CD4-positive, alpha-beta T cell treated with Interferon gamma for 1 hour (primary cell): Measurements from ENCODE around the gene ANP32E.
"Not testable (repeated sequence)": the region's sequence is repeated elsewhere in the genome, so short reads cannot be mapped to it uniquely, and the experiment has no call there.

Experiments
- DNase-seq: peaks from one replicate; pipeline ENCODE4 v3.0.0-alpha.2; 2020

The ANP32E gene

DNA sequence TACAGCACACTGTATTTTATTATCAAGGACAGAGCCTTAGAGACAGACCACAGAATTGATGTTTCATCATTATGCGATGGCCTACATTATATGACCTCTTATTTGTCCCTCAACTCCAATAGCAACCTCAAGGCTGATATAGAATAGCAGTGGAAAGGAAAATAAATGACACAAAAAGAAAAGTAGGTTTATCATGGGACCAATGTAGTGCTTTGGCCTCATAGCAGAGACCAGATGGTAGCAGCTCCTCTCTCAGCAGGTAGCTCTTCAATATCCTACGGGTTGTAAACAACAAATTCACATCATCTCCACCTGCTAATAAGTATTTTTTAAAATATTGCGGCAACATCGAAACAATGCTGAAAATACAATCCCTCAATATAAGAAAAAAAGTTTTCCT is 25.2 kb downstream of the ANP32E start:
- DNase-seq = no peak

DNA sequence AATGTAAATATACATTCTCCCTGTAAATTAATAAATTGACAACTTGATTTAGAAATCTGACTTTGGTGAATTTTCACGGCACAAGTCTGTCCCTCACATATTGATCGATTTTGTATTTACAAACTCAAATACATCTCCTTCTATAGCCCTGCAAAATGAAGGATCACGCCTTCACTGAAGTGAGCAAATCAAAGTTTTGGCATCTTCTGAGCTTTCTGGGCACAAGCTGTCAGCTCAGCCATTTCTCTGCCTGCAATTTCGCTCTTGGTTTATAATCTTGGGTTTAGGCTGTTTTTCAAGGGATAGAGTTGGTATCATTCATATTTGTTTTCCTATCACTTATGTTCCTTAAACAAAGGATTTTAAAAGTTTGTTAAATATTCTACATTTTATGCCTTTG is 25.8 kb downstream of the ANP32E start:
- no peak for DNase-seq

DNA sequence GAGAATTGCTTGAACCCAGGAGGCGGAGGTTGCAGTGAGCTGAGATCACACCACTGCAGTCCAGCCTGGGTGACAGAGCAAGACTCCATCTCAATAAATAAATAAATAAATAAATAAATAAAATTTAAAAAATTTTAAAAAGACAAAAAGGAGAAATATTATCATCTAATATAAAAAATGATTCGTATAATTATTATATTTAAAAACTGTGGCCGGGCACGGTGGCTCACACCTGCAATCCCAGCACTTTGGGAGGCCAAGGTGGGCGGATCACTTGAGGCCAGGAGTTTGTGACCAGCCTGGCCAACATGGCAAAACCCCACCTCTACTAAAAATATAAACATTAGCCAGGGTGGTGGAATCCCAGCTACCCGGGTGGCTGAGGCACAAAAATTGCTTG is 27.5 kb downstream of the ANP32E start:
- not testable (repeated sequence) for DNase-seq

DNA sequence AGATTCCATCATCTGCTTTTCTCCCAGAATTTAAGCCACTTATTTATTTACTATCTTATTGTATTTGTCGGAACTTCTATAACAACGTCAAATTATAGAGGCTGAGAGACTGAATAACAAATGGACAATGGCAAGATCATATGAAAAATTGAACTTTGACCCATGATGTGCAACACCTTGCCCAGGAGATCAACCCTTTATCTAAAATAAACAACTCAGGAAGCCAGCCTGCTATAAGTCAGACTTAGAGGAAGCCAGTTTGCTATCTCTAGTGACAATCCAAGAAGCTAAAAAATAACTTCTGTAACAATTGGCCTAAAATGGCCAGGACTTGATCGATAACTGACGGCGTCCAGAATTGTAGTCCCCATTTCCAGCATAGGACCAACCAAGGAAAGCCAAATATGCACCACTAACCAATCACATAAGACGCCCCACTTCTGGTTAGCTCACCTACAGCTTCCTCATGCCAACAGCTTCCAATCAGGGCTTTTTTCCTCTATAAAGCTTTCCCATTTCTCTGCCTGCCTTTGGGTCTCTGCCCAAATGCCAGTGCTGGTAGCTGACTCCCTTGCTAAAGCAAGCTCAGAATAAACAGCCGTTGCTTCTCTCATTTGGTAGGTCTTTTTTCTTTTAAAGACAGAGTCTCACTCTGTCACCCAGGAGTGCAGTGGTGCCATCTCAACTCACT is 28.5 kb downstream of the ANP32E start:
- DNase-seq = no peak

DNA sequence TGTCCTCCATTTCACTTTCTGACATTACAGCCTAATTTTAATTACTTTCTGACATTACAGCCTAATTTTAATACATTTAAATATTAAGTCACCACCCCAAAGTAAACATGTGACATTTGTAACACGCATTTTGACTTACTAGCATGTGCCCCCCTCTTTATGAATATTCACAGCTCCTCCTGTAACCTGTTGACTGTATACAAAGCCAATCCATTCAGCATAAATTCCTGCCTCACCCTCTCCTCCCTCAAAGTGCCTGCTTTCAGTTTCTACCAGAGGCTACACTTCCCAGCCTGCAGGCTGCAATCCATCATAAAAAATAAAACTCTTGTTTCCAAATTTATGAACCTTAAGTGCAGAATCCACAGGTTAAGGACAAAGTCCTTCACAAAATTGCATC is 39.5 kb downstream of the ANP32E start:
- DNase-seq = no peak

DNA sequence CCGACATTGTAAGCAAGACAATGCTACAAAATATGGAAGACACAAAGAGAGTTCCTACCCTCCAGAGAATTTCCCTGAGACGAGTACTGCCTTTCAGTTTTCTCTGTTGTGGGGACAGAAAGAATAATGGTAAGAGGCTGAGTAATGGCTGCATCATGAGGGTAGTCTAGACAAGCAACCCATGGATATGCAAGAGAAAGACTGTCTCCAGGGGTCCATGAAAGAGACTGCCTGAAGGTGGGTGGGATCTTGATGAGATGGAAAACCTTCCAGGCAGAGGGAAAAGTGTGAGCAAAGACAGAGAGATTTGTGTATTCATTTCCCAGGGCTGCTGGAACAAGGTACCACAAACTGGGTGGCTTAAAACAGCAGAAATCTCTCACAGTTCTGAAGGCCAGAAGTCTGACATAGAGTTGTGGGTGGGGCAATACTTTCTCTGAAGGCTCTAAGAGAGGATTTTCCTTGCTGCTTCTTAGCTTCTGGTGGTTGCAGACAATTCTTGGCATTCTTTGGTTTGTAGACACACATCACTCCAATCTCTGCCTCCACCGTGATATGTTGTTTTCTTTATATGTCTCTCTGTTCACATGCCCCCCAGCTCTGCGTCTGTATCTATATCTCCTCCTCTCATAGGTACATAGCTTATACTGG is 41.4 kb downstream of the ANP32E start:
- no peak for DNase-seq

DNA sequence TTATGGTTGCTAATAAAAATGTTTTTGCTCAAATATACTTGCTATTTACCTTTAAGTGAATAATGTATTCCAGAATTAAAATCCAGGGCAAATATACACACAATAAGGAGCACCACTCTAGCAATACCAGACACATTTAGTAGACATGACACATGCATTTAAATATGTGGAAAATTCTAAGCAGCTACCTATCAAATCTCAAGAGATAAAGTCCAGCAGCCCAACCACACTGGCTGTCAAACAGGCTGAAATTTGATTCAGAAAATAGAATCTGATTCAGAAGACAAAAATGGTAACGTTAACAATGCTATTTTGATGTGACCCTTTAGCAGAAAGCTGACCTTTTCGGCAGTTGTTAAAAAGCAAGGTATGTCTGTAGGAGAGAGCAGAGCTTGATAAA is 43.9 kb downstream of the ANP32E start:
- no peak for DNase-seq

DNA sequence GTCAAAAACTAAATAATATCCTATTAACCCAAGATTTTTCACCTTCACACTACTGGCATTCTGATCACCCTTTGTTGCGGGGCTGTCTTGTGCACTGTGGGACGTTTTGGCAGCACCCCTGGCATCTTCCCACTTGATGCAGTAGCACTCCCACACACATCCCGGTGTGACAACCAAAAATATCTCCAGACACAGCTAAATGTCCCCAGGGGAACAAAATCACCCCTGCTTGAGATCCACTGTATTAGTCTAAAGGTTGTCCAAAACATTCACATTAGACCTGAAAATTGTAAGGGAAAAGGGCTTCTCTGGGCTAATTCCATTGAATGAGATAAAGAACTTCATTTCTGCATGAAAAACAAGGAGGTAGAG is 48.4 kb downstream of the ANP32E start:
- no peak for DNase-seq

DNA sequence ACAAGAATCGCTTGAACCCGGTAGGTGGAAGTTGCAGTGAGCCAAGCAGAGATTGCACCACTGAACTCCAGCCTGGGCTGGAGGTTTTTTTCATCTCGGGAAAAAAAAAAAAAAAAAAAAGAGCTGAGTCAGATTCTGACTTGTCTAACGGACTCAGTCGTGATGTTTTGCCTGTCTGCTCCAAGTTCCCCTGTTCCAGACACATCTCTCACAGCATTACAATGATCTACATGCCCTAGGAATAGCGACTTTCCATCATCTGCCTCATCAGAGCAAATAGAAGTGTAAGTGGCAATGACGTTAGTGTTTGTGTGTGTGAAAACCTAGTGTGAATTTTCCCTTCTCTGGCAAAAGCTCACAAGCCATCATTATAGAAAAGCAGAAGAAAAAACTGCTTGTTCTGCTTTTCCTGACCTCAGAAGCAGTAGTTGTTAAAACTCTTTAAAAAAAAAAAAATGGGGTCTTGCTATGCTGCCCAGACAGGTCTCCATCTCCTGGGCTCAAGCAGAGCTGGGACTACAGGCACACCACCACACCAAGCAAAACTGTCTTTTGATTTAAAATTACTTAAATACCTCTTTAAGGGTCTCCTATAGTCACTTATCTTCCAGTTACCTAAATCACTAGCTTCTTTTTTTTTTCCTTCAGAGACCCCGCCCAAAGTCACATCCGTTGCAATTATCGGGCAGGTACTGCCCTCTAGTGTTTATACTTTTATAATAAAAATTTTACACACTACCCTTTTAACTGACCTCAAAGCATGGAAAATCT is 48.9 kb downstream of the ANP32E start:
- peak; percentile 25 for DNase-seq

DNA sequence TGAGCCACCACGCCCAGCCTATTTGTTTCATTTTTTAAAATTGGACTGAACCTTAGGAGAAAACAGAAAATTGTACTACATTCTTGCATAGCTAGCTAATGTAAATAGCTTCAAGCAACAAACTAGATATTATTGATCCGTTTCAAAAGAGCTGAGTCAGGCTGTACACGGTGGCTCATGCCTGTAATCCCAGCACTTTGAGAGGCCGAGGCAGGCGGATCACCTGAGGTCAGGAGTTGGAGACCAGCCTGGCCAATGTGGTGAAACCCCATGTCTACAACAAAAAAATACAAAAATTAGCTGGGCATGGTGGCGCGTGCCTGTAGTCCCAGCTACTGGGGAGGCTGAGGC is 49.5 kb downstream of the ANP32E start:
- DNase-seq = not testable (repeated sequence)

DNA sequence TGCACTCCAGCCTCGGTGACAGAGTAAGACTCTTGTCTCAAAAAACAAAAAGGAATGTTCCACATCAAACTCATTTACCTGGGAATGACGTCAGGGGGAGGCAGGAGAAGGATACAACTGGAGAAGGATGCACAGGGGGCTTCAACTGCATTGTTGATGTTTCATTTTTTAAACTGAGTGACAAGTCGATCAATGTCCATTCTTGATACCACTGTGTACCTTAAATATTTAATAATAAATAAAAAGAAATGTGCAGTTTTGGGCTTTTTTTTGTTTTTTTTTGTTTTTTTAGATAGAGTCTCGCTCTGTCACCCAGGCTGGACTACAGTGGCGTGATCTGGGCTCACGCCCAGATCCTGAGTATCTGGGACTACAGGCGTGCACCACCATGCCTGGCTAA is 50.4 kb downstream of the ANP32E start:
- DNase-seq = no peak

DNA sequence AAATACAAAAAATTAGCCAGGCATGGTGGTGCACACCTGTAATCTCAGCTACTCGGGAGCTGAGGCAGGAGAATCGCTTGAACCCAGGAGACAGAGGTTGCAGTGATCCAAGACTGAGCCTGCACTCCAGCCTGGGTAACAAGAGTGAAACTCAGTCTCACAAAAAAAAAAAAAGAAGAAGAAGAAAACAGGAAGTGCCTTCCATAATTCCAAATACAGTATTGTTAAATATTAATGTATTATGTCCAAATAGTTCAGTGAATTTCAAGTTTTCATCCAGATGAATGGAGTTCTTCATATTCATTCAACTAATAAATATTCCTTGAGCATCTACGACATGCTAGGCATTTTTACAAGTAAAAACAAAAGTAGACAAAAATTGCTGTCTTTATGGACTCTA is 52.9 kb downstream of the ANP32E start:
- no peak for DNase-seq

DNA sequence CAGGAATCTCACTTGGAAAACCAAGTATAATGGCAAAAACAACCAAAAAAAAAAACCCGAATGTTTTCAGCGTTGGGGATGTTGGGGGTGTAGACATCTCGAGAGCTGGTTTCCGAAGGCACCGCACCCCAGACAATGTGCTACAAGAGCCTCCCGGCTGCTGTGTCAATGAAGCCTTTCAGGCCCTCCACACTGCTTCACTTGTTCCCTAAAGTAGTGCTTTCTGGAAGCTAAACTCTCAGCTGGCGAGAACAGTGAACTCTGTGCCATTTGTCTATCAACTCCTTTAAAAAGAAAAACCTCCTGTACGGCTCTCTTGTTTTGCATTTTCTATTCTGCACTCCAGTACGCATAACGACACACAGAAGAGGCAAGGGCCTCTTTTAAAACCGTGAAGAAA is 53.7 kb downstream of the ANP32E start:
- no peak for DNase-seq

DNA sequence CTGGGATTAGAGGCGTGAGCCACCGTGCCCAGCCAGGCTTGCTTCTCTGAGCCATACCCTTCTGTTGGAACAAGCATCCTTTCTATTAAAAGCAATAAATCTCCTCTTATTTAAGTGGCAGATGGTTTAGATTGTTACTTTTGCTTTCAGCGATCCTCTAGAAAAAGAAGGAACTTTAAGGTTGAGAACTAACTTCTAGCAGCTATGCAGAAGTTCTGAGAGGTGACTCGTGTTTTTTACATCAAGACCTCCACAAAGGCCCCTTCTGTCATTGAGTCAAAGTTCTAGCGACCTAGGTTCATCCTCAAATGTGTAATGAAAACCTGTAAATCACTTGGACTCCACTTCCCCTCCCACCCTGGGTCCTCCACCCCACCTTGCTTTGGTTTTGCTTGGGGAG is 55.4 kb downstream of the ANP32E start:
- no peak for DNase-seq

DNA sequence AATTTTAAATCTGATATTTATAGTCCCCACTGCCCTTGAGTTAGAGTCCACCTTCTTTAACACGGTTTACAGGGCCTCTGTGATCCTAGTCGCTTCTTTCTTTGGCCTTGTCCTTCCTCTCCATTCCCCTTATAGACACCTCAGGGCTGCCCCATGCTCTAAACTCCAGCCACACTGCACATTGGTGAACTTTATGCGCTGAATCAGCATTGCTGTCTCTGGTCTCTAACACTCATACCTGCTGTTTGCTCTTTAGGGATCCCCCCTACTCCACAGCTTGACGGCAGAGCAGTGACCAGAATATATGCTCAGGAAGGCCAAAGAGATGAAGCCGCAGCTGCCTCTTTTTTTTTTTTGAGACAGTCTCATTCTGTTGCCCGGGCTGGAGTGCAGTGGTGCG is 56.0 kb downstream of the ANP32E start:
- no peak for DNase-seq

DNA sequence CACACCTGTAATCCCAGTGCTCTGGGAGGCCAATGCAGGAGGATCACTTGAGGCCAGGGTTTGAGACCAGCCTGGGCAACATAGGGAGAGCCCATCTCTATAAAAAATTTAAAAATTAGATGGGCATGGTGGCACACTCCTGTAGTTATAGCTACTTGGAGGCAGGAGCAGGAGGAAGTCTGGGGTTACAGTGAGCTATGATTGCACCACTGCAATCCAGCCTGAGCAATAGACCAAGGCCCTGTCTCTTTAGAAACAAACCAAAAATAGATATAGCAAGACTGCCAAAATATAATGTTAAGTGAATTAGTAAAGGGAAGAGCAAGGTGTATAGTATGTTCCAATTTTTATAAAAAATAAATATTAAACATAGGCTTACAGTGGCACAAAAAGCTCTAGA is 57.4 kb downstream of the ANP32E start:
- no peak for DNase-seq

DNA sequence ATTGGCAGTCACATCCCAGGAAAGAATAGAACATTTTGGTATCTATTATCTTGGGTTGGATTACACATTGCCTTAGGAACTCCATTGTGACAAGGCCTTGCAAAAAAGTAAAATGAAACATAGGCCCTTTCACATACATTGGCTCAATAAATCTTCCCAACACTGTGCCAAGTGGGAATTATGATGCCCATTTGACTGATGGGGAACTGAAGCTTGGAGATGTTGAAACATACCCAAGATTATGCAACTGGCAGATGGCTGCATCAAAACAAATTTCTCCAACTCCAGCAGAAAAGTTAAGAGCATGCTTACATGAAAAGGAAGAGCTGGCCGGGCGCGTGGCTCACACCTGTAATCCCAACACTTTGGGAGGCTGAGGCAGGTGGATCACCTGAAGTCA is 59.3 kb downstream of the ANP32E start:
- no peak for DNase-seq

DNA sequence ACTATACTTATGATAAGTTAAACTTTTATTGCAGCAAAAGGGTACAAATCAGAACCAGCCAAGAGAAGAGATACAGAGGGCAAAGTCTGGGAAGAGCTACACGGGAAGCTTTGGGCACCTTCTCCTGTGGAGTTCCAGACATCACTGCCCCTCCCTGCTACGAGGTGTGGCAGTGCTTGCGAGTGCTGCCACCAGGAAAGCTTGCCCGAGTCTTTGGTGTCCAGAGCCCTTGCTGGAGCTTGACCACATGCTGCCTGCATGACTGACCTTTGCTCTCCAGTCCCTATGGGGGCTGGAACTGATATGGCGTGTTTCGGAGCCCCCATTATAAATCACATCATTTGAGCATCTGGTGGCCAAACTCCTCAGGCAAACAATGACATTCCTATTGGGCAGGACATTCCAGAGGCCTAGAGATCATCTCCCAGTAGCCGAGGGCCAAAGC is 62.7 kb downstream of the ANP32E start:
- DNase-seq = no peak

DNA sequence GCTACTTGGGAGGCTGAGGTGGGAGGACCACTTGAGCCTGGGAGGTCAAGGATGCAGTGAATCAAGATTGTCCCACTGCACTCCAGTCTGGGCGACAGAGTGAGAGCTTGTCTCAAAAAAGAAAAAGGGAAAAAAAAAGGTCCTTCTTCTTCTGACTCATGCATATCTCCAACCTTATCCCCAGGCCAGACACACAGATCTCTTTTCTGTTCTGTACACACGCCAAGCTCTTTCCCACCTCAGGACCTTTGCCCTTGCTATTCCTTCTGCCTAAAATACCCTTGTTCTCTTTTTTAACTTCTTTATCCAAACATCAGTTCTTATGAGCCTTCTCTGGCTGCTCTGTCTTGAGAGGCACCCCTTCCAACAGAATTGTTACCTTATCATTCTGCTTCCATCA is 64.1 kb downstream of the ANP32E start:
- DNase-seq = no peak

DNA sequence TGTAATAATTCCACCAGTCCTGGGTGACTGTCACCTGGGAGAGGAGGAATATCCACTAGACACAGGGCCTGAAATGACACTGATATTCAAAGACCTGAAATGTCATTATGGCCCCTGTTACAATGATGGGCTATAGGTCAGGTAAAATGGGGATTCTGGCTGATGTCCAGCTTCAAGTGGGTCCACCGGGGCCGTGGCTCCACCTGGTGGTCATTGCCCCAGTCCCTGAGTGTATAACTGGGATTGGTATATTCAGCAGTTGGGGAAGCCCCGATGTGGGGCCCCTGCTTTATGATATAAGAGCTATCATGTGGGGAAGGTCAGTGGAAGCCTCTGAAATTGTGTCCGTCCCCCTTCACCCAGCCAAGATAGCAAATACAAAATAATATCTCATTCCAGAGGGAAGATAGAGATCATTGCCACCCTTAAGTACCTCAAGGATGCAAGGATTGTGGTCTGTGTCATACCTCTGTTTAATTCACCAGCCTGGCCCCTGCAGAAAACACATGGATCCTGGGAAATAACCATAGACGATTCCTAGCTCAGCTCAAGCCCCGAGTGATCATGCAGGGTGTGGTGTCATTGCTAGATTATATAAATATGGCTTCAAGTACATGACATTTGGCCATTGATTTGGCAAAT is 66.8 kb downstream of the ANP32E start:
- peak; percentile 60 for DNase-seq
